KBM-7 (cell line): ENCODE data around the gene KIF21B.

Source experiments
- DNase-seq: peaks from one replicate; pipeline ENCODE4 v3.0.0-alpha.2; 2015
- in situ Hi-C: fragments of 300-500 bp; cut with MboI; formaldehyde crosslinking; loops from 2 replicates; pipeline ENCODE4 v1.14.3; 2020; ENCODE audit warnings: low sequenced_read_pairs, low pct_unique_long_range_greater_than_20kb, mixed read lengths

The KIF21B gene, protein sequence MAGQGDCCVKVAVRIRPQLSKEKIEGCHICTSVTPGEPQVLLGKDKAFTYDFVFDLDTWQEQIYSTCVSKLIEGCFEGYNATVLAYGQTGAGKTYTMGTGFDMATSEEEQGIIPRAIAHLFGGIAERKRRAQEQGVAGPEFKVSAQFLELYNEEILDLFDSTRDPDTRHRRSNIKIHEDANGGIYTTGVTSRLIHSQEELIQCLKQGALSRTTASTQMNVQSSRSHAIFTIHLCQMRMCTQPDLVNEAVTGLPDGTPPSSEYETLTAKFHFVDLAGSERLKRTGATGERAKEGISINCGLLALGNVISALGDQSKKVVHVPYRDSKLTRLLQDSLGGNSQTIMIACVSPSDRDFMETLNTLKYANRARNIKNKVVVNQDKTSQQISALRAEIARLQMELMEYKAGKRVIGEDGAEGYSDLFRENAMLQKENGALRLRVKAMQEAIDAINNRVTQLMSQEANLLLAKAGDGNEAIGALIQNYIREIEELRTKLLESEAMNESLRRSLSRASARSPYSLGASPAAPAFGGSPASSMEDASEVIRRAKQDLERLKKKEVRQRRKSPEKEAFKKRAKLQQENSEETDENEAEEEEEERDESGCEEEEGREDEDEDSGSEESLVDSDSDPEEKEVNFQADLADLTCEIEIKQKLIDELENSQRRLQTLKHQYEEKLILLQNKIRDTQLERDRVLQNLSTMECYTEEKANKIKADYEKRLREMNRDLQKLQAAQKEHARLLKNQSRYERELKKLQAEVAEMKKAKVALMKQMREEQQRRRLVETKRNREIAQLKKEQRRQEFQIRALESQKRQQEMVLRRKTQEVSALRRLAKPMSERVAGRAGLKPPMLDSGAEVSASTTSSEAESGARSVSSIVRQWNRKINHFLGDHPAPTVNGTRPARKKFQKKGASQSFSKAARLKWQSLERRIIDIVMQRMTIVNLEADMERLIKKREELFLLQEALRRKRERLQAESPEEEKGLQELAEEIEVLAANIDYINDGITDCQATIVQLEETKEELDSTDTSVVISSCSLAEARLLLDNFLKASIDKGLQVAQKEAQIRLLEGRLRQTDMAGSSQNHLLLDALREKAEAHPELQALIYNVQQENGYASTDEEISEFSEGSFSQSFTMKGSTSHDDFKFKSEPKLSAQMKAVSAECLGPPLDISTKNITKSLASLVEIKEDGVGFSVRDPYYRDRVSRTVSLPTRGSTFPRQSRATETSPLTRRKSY (N-terminal part only)

DNA sequence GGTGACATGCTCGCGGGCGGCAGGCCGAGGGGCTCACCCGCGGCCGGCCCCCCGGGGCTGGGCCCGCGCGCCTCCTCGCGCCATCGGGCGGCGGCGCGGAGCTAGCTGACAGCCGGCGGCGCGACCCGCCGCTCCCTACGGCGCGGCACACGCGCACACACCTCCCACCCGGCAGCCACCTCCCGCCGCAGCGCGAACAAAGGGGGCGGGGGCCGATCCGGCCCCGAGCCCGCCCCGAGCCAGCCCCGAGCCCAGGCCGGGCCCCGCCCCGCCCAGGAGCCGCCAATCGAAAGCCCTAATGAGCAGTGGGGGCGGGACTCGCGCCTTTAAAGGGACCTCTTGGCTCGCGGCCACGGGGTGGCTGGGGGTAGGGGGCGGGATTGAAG, at the start of gene KIF21B:
Gene KIF21B, minus strand, starts transcription at position 198 of the 386 bp plus-strand sequence. CDS start 331 bp downstream, outside the sequence.
- in situ Hi-C loops: no loop called here
- peak; percentile 77 for DNase-seq

GRCh38 chr1:201072922-201073321, 49.4 kb upstream of the KIF21B start:
- in situ Hi-C loops: no loop called here
- no peak for DNase-seq

DNA sequence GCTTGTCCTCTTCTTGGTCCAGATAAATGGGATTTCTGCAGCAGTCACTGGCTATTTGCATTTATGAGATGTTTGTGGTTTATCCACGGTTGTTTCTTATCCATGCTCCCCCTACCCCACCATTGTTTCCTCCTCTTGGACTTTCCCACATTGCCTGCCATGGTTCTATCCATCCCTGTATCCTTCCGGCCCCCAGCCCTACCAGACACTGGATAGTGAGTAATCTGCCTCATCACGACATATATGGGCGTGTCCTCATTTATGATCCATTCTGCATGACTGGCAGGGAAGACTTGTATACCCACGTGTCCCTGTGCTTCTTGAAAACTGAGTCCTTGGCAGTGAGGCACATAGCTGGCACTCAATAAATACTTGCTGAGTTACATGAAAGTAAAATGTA, 48.6 kb upstream of the KIF21B start:
- no peak for DNase-seq
- in situ Hi-C loops: no loop called here

DNA sequence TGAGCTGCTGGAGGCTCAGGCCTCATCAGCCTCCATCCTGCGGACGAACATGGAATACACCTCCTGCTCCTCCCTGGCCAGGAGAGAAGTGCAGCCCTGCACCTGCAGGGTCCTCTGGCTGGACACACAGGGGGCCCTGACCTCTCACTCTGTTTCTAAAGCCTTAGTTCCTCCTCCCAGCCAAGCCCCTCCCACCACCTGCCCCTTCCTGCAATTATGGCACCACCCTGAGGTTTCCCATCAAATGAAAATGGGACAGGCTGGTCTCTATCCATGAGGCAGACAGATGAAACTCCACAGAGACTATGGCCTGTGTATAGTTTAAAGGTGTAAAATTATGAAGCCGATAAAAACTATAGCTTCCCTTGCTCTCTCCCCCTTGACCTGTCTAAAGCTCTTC, 46.1 kb upstream of the KIF21B start:
- DNase-seq: no peak
- in situ Hi-C loops: no loop called here

GRCh38 chr1:201068976-201069375, 45.5 kb upstream of the KIF21B start:
- in situ Hi-C loops: no loop called here
- DNase-seq: no peak

- in situ Hi-C loops: no loop called here
- DNase-seq: no peak
Observed at GRCh38 chr1:201066986-201067385, 43.5 kb upstream of the KIF21B start.

GRCh38 chr1:201065686-201066085, 42.2 kb upstream of the KIF21B start:
- no peak for DNase-seq
- in situ Hi-C loops: no loop called here

GRCh38 chr1:201064806-201065205, 41.3 kb upstream of the KIF21B start:
- no peak for DNase-seq
- in situ Hi-C loops: no loop called here

- no peak for DNase-seq
- in situ Hi-C loops: no loop called here
Observed at GRCh38 chr1:201063145-201063544, 39.6 kb upstream of the KIF21B start.

DNA sequence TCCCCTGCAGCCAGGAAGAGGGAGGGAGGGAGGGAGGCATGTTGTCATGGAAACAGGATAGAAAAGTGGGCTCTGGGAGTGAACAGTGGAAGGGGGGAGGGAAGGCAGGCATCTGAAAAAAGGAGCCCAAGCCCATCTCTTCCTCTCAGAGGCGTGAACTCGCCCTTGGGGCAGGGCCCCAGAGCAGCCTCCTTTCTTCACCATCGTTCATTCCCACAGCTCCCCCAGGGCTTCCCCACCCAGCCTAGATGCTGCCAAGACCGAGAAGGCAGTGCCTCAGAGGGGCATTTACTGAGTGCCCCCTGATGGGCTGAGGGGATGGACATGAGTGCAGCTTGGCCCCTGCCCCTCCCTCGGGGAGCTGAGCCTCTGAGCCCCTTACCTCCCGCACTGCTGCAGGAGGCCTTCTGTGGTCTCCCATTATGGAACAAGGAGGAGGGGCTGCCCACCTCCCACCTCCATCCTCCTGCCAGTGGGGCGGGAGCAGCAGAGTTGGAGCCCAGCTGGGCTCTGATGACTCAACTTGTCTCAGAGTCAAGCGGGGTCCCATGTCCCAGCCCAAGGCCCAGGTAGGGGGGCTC, 39.1 kb upstream of the KIF21B start:
- no peak for DNase-seq
- in situ Hi-C loops: no loop called here

- no peak for DNase-seq
- in situ Hi-C loops: no loop called here
Observed at GRCh38 chr1:201061886-201062285, 38.4 kb upstream of the KIF21B start.

- in situ Hi-C loops: no loop called here
- no peak for DNase-seq
Observed at GRCh38 chr1:201061049-201061448, 37.5 kb upstream of the KIF21B start.

DNA sequence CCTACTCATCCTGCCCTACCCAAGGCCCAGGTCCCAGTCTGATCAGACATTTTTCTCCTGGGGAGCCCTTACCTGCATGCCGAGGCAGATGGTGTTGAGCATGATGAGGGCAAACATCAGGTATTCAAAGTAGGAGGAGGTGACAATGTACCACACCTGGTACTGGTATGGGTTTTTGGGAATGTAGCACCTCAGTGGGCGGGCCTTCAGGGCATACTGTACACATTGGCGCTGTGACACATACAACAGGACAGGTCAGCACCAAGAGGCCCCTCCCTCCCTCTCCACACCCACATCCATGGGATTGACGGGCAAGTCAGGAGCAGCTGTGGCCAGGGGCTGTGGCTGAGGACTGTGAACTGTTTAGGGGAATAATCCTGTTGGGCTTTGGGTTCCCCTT, 37.1 kb upstream of the KIF21B start:
- in situ Hi-C loops: no loop called here
- DNase-seq: no peak

- DNase-seq: no peak
- in situ Hi-C loops: no loop called here
Observed at GRCh38 chr1:201059871-201060555, 36.5 kb upstream of the KIF21B start.

DNA sequence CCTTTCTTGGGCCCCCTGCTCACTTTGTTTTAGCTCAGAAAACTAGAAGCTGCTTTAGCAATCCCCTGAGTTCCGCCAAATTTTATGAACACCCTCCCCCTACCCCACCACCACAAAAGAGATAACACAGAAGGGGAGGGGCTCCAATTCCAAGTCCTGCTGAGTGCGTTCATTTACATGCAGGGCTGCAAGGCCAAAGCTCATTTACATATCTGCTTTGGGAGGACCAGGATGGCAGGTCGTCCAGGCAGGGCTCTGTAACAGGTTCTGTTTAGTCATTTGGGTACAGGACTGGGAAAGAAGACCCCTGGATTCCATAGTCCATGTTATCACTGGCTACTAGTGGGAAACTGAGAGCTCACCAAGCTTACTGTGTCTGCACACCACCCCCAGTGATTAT, 35.9 kb upstream of the KIF21B start:
- no peak for DNase-seq
- in situ Hi-C loops: no loop called here

GRCh38 chr1:201054091-201054543, 30.6 kb upstream of the KIF21B start:
- DNase-seq: no peak
- in situ Hi-C loops: no loop called here

DNA sequence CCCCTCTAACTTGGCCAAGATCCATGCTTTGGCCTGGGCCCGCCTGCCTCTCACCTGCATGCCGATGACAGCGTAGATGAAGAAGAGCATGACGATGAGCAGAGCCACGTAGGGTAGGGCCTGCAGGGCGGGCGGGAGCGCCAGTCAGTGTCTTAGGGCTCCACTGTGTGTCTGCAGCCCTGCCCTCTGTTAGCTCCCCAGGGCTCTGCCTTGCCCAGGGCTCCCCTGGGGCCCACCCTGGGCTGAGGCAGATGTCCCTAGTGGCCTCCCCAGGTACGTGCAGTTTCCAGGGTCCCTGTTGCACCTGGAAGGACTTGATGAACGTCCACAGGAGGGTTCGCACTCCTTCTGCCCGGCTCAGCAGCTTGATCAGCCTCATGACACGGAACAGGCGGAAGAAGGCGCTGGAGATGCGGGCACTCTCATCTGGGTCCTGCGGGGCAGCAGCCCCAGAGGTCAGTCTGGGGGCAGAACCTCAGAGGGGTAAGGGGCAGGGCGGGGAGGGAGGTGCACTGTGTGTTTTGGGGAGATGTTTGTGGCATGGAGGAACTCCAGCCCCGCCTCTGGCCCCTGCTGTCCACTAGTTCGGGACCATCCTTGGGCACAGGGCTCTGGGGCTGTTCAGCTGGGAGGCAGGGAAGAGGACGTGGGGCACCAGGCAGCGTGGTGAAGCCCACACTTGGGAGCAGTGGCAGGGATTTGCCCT, 29.8 kb upstream of the KIF21B start:
- in situ Hi-C loops: no loop called here
- no peak for DNase-seq

DNA sequence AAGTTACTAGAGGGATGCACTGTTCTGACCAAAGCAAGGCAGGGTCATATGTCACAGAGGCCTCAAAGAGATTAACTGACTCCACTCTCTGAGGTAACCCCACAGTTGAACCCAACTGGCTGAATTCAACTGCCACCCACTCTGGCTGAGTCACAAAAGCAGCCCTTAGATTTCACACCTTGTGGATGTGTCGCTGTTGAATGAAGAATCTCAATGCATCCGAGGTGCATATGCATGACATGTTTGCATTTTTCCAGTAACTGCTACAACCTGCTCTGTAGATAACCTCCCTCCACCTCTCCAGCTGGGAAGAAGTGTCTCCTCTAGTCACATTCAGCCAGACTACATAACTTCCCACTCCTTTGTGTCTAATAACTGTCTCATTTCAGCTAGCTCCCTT, 27.9 kb upstream of the KIF21B start:
- DNase-seq: no peak
- in situ Hi-C loops: no loop called here
